GM23338 (cell line): Measurements from ENCODE around the gene RBBP4.

Source experiments
- CREB1 ChIP-seq: fragments of 250-450 bp; sonication (Bioruptor Pico); IDR thresholded peaks from 2 replicates; pipeline ENCODE4 v1.5.0; 2020; ENCODE audit warnings: low read depth, mild to moderate bottlenecking, moderate library complexity
- EZH2 ChIP-seq: fragments of 200-600 bp; sonication (generic); IDR thresholded peaks from one replicate; pipeline ENCODE4 v1.8.0; 2017; ENCODE audit warnings: antibody characterized with exemption, mild to moderate bottlenecking, low read depth; ENCODE audit not compliant: unreplicated experiment
- EZH2phosphoT487 ChIP-seq: fragments of 200-600 bp; sonication (generic); IDR thresholded peaks from one replicate; pipeline ENCODE4 v1.8.1; 2018; ENCODE audit warnings: antibody characterized with exemption; ENCODE audit not compliant: unreplicated experiment
- JUNB ChIP-seq: IDR thresholded peaks from one replicate; pipeline ENCODE4 v1.6.1; 2016; ENCODE audit warnings: antibody characterized with exemption; ENCODE audit not compliant: unreplicated experiment
- NANOG ChIP-seq: IDR thresholded peaks from 2 replicates; pipeline ENCODE4 v1.6.1; 2016; ENCODE audit warnings: antibody characterized with exemption, borderline replicate concordance
- POLR2AphosphoS5 ChIP-seq: IDR thresholded peaks from 2 replicates; pipeline ENCODE4 v1.6.1; 2016; ENCODE audit warnings: antibody characterized with exemption, low read depth
- STAT1 ChIP-seq: IDR thresholded peaks from one replicate; pipeline ENCODE4 v1.6.1; 2016; ENCODE audit warnings: antibody characterized with exemption; ENCODE audit not compliant: unreplicated experiment
- ZNF114 ChIP-seq: fragments of 250-450 bp; sonication (Bioruptor Pico); IDR thresholded peaks from 2 replicates; pipeline ENCODE4 v1.5.0; 2020; ENCODE audit warnings: mild to moderate bottlenecking, moderate library complexity
- TF ChIP-seq, protein P1 (sequence below), 2 experiments: fragments of 200-600 bp in 1 of 2; sonication (generic) in 1 of 2; conservative IDR thresholded peaks; 2 replicates each; pipeline versions ENCODE4 v1.5.1 to v1.6.1; 2016 to 2017; ENCODE audit warnings: antibody characterized with exemption in 2 of 2, low read depth in 2 of 2, mild to moderate bottlenecking in 2 of 2, moderate library complexity in 1 of 2
- TF ChIP-seq, protein P2 (sequence below): IDR thresholded peaks from 2 replicates; pipeline ENCODE4 v1.6.1; 2016; ENCODE audit warnings: antibody characterized with exemption
- TF ChIP-seq, protein P3 (sequence below): IDR thresholded peaks from one replicate; pipeline ENCODE4 v1.6.1; 2018; ENCODE audit warnings: antibody characterized with exemption; ENCODE audit not compliant: unreplicated experiment

DNA sequence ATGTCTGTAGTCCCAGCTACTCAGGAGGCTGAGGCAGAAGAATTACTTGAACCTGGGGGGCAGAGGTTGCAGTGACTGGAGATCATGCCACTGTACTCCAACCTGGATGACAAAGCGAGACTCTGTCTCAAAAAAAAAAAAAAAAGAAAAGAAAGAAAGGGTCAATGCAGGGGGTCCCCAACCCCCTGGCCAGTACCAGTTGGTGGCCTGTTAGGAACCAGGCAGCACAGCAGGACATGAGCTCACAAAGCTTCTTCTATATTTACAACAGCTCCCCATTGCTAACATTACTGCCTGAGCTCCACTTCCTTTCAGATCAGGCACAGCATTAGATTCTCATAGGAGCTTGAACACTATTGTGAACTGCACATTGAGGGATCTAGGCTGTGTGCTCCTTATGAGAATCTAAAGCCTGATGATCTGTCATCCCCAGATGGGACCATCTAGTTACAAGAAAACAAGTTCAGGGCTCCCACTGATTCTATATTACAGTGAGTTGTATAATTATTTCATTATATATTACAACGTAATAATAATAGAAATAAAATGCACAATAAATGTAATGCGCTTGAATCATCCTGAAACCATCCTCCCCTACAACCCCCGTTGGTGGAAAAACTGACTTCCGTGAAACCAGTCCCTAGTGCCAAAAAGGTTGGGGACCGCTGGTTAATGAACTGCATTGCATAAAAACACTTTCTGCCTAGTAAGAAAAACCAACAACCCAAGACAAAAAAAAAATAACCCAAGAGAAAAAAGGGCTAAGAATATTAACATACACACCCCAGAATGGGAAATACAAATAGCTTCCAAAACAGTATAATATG, 3.5 kb upstream of the RBBP4 start:
- TF ChIP-seq POLR2AphosphoS5 (no peak), EZH2 (no peak), CREB1 (CRISPR knock-in tag) (no peak), JUNB (no peak), EZH2phosphoT487 (no peak), ZNF114 (CRISPR knock-in tag) (no peak), STAT1 (no peak), NANOG (no peak)
- TF ChIP-seq, protein P1, sequence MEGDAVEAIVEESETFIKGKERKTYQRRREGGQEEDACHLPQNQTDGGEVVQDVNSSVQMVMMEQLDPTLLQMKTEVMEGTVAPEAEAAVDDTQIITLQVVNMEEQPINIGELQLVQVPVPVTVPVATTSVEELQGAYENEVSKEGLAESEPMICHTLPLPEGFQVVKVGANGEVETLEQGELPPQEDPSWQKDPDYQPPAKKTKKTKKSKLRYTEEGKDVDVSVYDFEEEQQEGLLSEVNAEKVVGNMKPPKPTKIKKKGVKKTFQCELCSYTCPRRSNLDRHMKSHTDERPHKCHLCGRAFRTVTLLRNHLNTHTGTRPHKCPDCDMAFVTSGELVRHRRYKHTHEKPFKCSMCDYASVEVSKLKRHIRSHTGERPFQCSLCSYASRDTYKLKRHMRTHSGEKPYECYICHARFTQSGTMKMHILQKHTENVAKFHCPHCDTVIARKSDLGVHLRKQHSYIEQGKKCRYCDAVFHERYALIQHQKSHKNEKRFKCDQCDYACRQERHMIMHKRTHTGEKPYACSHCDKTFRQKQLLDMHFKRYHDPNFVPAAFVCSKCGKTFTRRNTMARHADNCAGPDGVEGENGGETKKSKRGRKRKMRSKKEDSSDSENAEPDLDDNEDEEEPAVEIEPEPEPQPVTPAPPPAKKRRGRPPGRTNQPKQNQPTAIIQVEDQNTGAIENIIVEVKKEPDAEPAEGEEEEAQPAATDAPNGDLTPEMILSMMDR (conservative IDR thresholded peaks at IDR 0.05; ENCODE audit: low read depth in 2 of 2): no peak
- TF ChIP-seq, protein P2, sequence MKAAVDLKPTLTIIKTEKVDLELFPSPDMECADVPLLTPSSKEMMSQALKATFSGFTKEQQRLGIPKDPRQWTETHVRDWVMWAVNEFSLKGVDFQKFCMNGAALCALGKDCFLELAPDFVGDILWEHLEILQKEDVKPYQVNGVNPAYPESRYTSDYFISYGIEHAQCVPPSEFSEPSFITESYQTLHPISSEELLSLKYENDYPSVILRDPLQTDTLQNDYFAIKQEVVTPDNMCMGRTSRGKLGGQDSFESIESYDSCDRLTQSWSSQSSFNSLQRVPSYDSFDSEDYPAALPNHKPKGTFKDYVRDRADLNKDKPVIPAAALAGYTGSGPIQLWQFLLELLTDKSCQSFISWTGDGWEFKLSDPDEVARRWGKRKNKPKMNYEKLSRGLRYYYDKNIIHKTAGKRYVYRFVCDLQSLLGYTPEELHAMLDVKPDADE: no peak
- TF ChIP-seq, protein P3, sequence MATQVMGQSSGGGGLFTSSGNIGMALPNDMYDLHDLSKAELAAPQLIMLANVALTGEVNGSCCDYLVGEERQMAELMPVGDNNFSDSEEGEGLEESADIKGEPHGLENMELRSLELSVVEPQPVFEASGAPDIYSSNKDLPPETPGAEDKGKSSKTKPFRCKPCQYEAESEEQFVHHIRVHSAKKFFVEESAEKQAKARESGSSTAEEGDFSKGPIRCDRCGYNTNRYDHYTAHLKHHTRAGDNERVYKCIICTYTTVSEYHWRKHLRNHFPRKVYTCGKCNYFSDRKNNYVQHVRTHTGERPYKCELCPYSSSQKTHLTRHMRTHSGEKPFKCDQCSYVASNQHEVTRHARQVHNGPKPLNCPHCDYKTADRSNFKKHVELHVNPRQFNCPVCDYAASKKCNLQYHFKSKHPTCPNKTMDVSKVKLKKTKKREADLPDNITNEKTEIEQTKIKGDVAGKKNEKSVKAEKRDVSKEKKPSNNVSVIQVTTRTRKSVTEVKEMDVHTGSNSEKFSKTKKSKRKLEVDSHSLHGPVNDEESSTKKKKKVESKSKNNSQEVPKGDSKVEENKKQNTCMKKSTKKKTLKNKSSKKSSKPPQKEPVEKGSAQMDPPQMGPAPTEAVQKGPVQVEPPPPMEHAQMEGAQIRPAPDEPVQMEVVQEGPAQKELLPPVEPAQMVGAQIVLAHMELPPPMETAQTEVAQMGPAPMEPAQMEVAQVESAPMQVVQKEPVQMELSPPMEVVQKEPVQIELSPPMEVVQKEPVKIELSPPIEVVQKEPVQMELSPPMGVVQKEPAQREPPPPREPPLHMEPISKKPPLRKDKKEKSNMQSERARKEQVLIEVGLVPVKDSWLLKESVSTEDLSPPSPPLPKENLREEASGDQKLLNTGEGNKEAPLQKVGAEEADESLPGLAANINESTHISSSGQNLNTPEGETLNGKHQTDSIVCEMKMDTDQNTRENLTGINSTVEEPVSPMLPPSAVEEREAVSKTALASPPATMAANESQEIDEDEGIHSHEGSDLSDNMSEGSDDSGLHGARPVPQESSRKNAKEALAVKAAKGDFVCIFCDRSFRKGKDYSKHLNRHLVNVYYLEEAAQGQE: no peak
